Left colon (tissue), 2 donors: ENCODE data around the gene GP2. TPM values are rescaled to one million over a fixed set of nuclear protein-coding genes. Genes with fewer than 3 reads are reported as not detected.
"Not testable (repeated sequence)": the region's sequence is repeated elsewhere in the genome, so short reads cannot be mapped to it uniquely, and the experiment has no call there.

Source experiments
- ATAC-seq: fragments of 200-7000 bp; cut with Tn5 transposase; one replicate; pipeline ENCODE4 v1.9.1; 2020; ENCODE audit warnings: mild to moderate bottlenecking, moderate library complexity
- DNase-seq, 2 donors: peaks; one replicate each; pipeline ENCODE4 v3.0.0-alpha.2; 2020
- intact Hi-C, 2 donors: fragments of 100-400 bp; cut with DNase I in 1 of 2; cut with micrococcal nuclease in 1 of 2; formaldehyde crosslinking; loops; one replicate each; pipeline versions ENCODE4 v1.11.2 to v1.14.0; 2022; cut with DNase I, micrococcal nuclease
- total RNA-seq, 2 donors: library from RNA; stranded (reverse); fragmentation: NEBNext Ultra II Directional; extraction: Animal tissue kit (Norgen Biotek cat#: 25700); gene quantifications; one replicate each; pipeline ENCODE4 v1.2.1, GENCODE V29; 2021
- donor health status: DM: no; HTN: no; CAD: no.
- donor health status: DM: yes; HTN: yes; CAD: no.

GP2 gene
- total RNA-seq, 2 donors from 2014 or later: 6.5 to 7.4 TPM

DNA sequence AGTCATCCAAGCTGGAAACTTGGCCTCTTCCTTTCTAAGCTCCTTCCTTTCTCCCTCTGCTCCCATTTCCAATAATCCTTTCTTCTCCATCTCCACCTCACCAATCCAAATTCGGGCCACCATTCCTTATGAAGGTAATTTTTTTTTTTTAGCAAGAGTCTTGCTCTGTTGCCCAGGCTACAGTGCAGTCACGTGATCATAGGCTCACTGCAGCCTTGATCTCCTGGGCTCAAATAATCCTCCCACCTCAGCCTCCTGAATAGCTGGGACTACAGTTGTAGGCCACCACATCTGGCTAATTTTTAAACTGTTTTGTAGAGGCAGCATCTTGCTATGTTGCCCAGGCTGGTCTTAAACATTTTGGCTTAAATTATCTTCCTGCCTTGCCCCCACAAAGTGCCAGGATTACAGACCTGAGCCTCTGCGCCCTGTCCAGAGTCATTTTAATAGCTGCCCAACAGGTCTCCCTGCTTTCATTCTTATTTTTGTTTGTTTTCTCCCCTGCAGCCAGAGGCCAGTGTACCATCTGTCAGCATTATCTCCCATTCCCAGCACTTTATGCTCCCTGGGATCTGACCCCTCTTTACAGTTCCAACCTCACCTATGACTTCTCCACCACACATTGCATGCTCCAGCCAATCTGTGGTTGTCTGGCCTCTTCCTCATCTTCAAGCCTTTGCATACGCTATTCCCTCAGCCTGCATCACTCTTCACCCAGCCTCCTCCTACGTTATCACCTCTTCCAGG is 2.3 kb upstream of the GP2 start:
- intact Hi-C loops: no loop called here
- no peak for DNase-seq
- ATAC-seq: no peak

DNA sequence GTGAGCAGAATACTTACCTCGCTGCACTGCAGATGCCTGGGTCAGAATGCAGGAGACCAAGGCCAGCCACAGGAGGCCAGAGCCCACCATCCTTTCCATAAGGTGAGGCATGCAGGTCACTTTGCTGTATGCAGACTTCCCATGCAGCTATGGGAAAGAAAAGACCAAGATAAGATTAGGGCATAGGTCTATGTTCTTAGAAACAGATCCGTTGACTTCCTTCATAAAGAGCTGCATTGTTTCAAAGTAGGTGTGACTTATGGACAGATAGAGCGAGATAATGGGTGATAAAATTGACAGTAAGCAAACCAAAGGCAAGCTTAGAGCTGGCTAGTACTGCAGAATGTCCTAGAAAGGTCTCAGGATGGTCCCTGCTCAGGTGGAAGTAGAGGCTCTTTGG is 992 bp downstream of the GP2 start:
- intact Hi-C loops: no loop called here
- DNase-seq (peak in 1 of 2 donors; percentile 8), ATAC-seq (peak; percentile 96)

GRCh38 chr16:20325005-20325404 is 2.3 kb downstream of the GP2 start:
- DNase-seq (no peak), ATAC-seq (no peak)
- intact Hi-C loops: no loop called here

DNA sequence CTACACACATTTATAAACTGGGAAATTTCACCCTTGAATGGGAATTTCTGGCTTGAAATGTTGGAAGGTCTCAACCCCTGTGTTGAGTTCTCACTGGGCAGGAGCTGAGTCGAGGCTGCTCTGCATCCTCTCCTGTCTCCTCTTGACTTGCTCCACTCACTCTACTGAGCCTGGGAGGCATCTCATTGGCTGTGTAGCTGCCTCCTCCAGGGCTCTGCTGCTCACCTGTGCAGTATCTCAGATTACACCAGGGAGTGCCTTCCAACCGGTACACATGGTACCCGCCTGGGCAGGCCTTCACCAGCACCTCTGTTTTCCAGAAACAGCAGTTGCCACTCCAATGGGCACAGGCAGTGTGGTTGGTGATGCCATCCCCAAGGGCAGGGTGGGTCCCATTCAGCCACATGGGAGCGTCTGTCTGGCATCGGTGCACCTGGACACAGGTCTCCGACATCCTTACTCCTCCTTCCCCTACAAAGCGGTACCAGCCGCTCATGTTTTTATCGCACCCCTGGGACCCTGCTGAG is 3.7 kb downstream of the GP2 start:
- intact Hi-C loops: no loop called here
- ATAC-seq: no peak

DNA sequence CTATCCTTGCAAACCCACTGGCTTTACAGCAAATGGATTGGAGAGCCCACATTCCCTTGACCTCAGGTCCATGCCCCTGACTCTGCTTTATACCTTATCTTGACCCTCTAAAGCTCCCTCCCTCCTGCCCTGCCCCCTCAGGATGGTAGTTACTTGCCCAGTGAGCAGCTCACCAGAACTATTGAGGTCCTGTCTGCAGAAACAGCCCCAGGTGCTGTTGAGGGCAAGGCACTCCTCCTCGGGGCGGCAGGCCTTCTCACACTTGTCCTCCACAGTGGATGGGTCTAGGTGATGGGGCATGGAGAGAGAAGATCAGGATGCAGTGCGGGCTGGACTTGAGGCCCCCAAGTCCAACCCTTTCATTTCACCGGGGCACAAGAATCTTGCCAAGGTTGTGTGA is 4.6 kb downstream of the GP2 start:
- ATAC-seq: no peak
- no peak for DNase-seq
- intact Hi-C loops: no loop called here

More for the DNA sequence above, 3.7 kb downstream of the GP2 start:
- no peak for DNase-seq

GRCh38 chr16:20321671-20322070 is 5.6 kb downstream of the GP2 start:
- ATAC-seq (no peak), DNase-seq (no peak)
- intact Hi-C loops: no loop called here

DNA sequence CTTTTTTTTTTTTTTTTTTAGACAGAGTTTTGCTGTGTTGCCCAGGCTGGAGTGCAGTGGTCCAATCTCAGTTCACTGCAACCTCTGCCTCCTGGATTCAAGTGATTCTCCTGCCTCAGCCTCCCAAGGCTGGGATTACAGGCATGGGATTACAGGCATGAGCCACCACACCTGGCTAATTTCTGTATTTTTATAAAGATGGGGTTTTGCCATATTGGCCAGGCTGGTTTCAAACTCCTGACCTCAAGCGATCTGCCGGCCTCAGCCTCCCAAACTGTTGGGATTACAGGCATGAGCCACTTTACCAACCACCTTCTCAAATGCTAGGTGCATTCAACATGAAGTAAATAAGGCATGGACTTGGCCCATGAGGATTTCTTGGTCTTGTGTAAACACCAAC is 6.3 kb downstream of the GP2 start:
- intact Hi-C loops, ATAC-seq, DNase-seq: not testable (repeated sequence)

GRCh38 chr16:20320592-20320991 is 6.7 kb downstream of the GP2 start:
- ATAC-seq: no peak
- DNase-seq: no peak
- intact Hi-C loops: no loop called here

GRCh38 chr16:20320178-20320577 is 7.1 kb downstream of the GP2 start:
- ATAC-seq (no peak), DNase-seq (no peak)
- intact Hi-C loops: no loop called here

- ATAC-seq (no peak), DNase-seq (no peak)
- intact Hi-C loops: no loop called here
Observed at GRCh38 chr16:20319406-20319805, 7.9 kb downstream of the GP2 start.

GRCh38 chr16:20318437-20318836 is 8.9 kb downstream of the GP2 start:
- no peak for DNase-seq
- ATAC-seq: no peak
- intact Hi-C loops: no loop called here

DNA sequence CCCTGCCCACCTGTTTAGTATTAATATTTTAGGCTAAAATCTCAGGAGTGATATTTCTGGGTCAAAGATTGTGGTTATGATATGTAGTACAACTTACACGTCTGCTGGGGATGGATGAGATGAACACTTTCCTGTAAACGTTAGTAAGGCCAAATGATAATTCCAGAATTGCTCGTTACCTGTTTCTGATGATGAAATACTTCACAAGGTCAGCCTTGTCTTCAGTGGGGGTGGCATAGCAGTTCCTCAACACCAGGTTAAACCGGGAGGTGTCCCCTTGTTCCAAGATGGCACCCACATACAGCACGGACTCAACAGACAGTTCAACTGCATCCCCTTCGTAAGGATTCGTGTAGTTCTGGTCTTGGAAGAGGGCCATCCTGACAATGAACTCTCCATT is 9.3 kb downstream of the GP2 start:
- DNase-seq (no peak), ATAC-seq (no peak)
- intact Hi-C loops: no loop called here

GRCh38 chr16:20317117-20317516 is 10.2 kb downstream of the GP2 start:
- intact Hi-C loops: no loop called here
- DNase-seq (no peak), ATAC-seq (no peak)

GRCh38 chr16:20316715-20317114 is 10.6 kb downstream of the GP2 start:
- ATAC-seq (no peak), DNase-seq (no peak)
- intact Hi-C loops: no loop called here

- ATAC-seq: no peak
- intact Hi-C loops: no loop called here
- DNase-seq: no peak
Observed at GRCh38 chr16:20315764-20316163, 11.5 kb downstream of the GP2 start.

DNA sequence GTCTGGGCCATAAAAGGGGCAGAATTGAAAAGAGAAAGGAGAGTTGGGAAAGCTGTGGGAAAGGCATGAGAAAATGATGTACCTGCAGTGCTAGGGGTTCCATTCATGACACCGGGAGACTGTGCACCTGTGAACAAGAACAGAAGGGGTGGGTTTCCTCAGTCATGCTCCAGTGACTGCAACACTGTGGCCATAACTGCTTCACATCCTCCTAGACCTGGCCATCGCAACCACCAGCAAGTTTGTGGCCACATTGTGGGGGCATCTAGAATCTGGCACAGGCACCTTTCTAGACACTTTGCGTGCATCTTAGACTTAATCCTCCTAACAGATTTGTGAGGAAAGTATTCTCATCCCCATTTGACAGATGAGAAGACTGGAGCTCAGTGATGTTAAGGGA is 12.7 kb downstream of the GP2 start:
- intact Hi-C loops: no loop called here
- ATAC-seq (no peak), DNase-seq (no peak)

GRCh38 chr16:20313741-20314140 is 13.6 kb downstream of the GP2 start:
- ATAC-seq: no peak
- DNase-seq: no peak
- intact Hi-C loops: no loop called here

- DNase-seq, intact Hi-C loops, ATAC-seq: not testable (repeated sequence)
Observed at GRCh38 chr16:20312536-20313095, 14.7 kb downstream of the GP2 start.

DNA sequence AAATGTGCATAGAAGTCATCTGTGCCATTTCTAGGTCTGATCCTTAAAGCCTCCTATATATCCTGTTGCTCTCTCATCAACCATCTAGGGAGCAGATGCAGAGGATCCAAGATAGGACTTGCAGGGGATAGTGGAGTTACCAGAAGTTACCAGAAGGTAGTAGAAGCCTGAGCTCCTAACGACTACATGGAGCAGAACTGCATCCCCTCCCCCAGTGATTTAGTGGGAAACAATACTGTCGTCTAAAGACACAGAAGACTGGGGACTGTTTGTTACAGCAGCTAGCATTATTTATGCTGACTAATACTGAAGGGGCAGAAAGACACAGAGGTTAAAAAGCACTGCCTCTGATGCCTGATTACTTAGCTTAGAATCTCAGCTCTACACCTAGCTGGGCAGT is 15.8 kb downstream of the GP2 start:
- ATAC-seq (no peak), DNase-seq (no peak)
- intact Hi-C loops: no loop called here
